Hepatocyte (in vitro differentiated cells): ENCODE results near the gene CCDC81.

ENCODE experiments used
- CTCF ChIP-seq: fragments of 200-600 bp; sonication (generic); IDR thresholded peaks from 2 replicates; pipeline ENCODE4 v1.5.1; 2016; ENCODE audit warnings: antibody characterized with exemption, mild to moderate bottlenecking; ENCODE audit not compliant: poor library complexity
- EZH2phosphoT487 ChIP-seq: fragments of 200-600 bp; sonication (generic); IDR thresholded peaks from one replicate; pipeline ENCODE4 v1.6.1; 2018; ENCODE audit warnings: antibody characterized with exemption, mild to moderate bottlenecking, low read depth, moderate library complexity; ENCODE audit not compliant: unreplicated experiment, severe bottlenecking

GRCh38 chr11:86446924-86447285, 72.2 kb downstream of the CCDC81 start:
- TF ChIP-seq CTCF (no peak), EZH2phosphoT487 (no peak)
